ENCODE results near the gene SOCS7.
A peak's percentile ranks its signal among the peaks of the same experiment; 100 is the strongest.

SOCS7 gene

DNA sequence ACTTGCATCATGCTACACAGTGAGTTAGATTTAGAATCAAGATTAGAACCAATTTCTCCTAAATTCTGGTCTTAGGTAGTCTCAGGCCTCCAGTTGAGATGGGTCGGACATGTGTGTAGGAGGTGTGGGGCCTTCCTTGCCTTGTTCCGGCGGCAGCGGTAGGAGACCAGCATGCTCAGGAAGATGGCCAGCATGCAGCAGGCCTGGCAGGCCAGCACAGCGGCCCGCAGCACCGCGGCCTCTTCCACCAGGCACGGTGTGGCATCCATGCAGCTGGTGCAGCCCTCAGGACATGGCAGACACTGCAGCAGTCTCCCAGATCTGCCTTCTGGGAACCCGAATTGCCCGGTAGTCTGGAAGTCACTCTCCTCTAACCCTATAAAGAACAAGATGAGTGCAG lies 14.8 kb upstream of the SOCS7 start:
- DNase-seq (ENCODE audit: low spot score), result no peak

DNA sequence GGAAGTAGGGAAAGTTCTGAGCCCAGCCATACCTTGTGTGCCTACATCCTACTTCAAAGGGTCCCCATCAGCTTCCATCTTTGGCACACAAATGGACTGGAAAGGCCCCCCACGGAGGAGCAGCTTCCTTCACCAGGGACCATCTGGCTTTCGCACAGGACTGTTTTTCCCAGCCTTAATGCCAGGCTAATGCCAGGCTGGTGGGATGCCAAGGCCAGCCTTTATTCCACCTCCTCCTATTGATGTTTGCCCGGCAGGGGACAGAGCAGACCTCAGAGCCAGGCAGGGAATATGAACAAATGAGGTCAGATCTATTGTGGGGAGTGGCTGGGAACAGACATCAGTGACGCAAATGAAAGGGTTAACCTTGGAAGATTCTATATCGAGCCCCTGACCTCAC lies 13.6 kb upstream of the SOCS7 start:
- no peak for DNase-seq (ENCODE audit: low spot score)

DNA sequence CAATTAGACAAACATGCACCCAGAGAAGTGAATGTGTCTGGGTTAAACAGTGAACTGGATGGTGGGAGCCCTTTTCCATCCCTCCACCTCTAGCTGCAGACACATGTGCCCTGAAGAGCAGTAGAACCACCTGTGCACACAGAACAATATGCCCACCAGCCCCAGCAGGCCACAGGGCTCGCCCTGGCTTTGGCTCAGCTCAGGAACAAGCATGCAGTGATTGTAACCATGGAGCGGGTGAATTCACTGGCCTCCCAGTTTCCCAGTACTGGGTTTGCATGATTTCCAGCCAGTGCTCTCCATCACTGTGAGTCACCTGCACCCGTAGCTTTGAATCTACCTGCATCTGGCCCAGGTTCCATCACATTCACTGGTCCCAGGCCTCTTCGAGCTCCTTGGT lies 13.1 kb upstream of the SOCS7 start:
- DNase-seq (ENCODE audit: low spot score), result no peak

DNA sequence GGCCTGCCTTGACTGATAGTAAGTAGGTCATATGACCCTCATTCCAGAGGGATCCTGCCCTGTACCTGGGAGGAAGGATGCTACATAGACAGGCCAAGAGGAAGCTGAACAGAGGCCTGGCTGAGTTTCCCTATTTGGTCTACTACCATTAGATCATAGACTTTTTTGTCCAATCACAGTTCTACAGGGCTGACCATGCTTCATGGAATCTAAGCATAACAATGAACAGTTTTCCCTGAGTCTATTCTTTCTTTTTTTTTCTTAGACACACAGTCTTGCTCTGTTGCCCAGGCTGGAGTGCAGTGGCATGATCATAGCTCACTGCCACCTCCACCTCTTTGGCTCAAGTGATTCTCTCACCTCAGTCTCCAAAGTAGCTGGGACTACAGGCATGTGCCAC lies 11.8 kb upstream of the SOCS7 start:
- no peak for DNase-seq (ENCODE audit: low spot score)

DNA sequence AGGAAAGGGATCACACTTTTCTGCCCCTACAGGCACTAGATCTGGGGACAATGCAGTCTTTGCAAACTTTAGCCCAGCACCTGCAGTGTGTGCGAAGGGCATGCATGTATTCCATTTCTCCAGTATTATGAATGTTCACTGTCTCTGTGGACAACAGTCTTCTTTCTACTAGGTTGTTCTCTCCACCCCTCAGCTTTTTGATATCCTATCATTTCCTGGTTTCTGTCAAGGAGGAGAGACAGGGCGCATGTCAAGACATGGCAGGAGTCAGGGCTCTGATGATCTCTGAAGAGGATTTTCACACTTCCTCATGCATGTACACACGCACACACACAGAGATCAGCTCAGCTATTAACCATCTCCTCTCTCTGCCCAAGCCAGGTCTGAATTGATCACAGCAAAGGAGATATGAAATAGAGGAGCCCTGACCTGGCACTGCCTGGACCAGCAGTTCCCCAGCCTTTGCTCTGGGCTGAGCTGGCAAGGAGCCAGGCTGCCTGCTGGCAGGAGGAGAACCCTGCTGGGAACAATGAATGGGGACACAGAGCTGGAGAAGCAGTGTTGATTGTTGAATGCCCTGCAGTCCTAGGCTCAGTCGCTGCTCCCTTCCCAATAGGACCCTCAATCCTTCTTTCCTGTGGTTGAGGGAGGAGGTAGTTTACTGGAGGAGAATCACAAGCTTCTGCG lies 10.5 kb upstream of the SOCS7 start:
- no peak for DNase-seq (ENCODE audit: low spot score)

DNA sequence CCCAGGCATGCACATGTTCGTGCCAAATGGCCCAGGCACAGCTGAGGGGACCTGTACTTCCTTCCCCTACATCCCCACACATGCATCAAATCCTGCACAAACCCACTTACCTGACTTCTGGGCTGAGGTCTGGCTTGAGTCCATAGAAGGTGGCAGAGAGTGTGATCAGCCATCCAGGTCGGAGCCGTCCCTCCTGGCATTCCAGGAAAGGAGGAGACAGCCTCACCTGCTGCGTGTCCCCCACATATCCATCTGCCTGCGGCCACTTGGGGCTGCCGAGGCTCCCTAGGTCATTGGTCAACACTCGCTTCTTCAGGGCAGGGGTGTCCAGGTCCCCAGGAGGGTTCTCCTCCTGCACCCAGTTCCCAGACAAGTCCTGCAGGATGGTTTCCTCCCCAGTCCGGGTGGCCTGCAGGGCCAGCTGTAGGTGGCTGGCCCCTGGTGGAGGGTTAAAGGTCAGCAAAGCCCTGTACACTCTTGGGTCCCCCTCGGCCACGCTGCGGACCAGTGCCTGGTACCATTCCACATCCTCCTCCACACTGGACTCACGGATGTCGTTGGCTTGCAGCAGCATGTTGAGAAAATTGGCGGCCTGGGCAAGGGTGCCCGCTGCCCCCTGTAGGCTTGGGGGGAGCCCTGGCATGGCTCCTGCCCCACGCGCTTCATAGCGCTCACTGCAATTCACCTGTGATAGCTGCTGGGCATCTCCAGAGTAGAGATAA lies 8.6 kb upstream of the SOCS7 start:
- DNase-seq (ENCODE audit: low spot score), result no peak

DNA sequence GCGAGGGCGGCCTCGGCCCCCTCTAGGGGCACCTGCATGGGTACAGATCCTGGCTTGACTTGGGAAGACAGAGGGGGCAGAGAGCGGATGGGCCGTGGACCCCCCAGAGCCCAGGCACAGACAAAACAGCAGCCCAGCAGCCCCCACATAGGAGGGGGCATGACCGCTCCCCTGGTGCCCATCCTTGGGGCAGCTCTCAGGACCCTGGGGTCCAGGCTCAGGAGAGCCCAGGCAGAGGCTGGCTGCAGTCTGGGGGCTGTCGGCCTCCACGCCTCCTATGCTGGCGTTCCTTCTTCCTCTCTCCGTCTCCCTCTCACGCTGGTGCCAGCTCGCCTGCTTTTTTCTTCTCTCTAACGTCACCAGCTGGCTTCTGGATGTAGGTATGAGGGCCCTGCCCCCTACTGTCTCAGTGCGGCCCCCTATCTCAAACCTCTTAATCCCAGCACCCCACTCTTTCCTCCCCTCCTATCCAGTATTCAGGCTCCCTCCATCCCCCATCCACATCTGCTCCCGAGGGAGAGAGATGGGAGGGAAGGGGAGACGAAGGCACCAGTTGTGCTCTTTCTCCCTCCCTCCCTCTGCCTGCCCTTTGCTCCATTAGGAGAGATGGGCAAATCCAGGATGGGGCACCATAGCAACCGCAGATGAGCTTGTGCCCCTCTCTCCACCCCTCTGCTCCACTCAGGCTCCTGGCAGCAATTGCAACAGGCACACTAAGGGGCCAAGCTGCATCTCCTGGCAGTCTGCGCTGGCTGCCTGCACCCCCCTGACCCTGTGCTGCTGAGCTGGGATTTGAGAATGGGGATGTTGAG lies 7.8 kb upstream of the SOCS7 start, which contains the start of gene GPR179:
GPR179 (minus strand) TSS at position 349 of the 812 bp plus-strand sequence; CDS start at position 182, 167 bp downstream.
- no peak for DNase-seq (ENCODE audit: low spot score)

DNA sequence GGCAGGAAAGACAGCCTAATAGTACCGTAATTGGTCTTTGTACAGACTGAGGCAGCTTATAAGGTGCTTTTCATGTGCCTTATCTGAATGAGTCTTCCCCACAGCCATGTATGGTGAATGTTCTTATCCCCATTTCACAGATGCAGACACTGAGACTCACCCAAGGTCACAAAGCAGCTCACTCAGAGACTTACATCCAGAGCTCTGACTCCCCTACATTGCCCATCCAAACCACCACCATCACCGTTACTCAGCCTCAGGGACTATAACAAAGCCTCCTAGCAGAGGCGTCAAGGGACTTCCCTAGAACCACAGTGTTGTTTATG lies 7.3 kb upstream of the SOCS7 start:
- no peak for DNase-seq (ENCODE audit: low spot score)

DNA sequence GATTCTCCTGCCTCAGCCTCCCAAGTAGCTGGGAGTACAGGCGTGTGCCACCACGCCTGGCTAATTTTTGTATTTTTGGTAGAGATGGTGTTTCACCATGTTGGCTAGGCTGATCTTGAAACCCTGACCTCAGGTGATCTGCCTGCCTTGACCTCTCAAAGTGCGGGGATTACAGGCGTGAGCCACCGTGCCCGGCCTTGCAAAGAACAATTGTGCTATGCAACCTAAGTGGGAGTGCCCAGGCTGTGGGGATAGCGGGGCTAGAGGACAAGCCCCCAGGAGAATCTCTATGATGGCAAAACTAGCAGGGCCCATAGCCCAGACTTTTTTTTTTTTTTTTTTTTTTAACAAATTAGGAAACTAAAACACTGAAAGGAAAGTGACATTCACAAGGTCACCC lies 5.9 kb upstream of the SOCS7 start:
- no peak for DNase-seq (ENCODE audit: low spot score)

DNA sequence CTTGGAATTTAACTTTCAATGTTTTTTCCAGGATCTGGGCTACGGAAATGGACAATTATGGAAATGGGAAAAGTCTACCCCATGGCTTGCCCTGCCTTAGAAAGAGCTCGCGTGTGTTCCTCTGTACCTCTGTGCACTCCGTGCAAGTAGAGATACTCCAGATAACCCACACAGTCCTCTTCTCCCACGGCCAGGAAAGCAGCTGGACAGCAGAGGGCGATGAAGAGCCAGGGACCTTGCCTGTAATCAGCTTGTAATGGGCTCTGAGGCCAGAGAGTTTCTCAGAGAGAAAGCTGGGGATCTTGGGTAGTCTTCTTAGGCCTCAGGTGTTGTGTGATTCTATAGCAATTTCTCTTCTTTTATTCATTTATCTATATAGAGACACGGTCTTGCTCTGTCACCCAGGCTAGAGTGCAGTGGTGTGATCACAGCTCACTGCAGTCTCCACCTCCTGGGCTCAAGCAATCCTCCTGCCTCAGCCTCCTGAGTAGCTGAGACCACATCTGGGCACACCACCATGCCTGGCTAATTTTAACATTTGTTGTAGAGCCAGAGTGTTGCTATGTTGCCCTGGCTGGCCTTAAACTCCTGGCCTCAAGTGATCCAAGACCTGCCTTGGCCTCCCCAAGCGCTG lies 2.4 kb upstream of the SOCS7 start:
- DNase-seq (ENCODE audit: low spot score), result peak; percentile 69

DNA sequence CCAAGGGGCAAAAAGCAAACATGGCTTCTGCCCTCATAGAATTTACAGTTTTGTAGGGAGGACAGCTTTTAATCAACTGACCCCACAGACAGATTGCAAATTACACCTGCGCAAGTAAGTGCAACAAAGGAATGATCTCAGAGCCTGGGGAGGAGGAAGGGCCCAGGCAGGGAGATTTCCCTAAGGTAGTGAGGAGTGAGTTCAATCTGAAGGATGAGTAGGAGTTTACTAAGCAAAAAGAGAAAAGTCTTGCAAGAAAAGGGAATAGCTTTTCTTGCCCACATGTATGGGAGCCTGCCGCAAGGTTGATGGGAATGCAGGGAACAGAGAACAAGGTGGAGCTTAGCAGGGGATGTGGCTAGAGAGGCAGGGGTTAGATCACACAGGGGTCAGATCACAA lies 1.6 kb upstream of the SOCS7 start:
- no peak for DNase-seq (ENCODE audit: low spot score)

DNA sequence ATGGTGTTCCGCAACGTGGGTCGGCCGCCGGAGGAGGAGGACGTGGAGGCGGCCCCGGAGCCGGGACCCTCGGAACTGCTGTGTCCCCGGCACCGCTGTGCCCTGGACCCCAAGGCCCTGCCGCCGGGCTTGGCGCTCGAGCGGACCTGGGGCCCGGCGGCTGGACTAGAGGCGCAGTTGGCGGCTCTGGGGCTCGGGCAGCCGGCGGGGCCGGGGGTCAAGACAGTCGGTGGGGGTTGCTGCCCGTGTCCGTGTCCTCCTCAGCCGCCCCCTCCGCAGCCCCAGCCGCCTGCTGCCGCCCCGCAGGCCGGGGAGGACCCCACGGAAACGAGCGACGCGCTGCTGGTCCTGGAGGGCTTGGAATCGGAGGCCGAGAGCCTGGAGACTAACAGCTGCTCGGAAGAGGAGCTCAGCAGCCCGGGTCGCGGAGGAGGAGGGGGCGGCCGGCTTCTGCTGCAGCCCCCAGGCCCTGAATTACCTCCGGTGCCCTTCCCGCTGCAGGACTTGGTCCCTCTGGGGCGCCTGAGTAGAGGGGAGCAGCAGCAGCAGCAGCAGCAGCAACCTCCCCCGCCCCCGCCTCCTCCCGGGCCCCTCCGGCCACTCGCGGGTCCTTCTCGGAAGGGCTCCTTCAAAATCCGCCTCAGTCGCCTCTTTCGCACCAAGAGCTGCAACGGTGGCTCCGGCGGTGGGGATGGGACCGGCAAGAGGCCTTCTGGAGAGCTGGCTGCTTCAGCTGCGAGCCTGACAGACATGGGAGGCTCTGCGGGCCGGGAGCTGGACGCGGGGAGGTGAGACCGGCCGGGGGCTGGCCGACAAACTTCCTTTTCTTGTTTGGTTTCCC lies 821 bp downstream of the SOCS7 start:
- no peak for DNase-seq (ENCODE audit: low spot score)

DNA sequence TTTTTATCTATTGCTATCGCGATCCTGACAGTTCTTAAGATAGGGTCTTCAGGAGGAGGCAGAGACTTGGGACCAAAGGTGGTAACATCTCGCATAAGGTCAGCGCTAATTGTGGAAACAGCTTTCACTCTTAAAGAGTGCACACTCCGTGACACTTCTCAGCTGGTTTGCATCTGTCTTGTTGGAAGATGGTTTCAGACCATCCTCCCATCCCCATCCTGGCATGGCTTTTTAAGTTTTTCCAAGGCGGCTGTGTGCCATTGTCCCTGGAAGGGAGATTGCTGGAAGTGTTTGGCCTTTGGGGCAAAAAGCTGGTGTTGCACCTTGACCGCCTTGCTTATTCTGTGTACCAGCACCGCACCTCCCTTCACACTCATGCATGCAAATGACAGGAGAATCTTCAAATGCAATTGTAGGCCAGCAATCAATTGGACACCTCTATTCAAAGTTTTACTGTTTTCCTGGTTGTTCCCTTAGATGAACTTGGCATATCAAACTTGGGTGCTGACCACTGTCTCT lies 1.5 kb downstream of the SOCS7 start:
- DNase-seq (ENCODE audit: low spot score), result no peak

DNA sequence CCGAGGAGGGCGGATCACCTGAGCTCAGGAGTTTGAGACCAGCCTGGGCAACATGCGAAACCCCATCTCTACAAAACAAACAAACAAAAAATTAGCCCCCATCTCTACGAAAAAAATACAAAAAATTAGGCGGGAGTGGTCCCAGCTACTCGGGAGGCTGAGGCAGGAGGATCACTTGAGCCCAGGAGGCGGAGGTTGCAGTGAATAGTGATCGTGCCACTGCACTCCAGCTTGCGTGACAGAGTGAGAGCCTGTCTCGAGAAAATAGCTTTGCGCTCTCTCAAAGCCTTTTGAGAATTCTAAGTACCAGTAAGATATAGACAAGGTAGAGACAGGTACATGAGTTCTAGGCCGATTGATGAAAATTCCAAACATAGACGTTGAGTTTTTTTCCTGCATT lies 2.0 kb downstream of the SOCS7 start:
- DNase-seq (ENCODE audit: low spot score), result no peak

DNA sequence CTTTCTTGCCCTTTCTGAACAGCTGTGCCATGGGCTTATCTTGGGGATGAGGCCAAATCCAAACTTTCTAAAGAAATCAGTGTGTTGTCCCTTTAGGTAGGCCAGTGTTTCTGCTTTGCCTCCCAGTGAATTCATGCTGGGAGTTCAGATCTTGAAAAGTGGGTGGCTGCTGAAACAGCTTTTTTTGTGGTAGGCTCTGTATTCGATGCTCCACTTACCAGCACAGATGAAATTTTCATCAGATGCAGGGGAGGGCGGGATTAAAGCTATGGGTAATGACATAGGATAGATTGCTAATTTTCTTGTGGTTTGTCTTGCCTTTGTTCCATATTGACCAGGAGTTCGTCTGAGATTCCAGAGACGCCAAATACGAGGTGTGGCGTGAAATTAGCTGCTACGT lies 2.8 kb downstream of the SOCS7 start:
- no peak for DNase-seq (ENCODE audit: low spot score)

DNA sequence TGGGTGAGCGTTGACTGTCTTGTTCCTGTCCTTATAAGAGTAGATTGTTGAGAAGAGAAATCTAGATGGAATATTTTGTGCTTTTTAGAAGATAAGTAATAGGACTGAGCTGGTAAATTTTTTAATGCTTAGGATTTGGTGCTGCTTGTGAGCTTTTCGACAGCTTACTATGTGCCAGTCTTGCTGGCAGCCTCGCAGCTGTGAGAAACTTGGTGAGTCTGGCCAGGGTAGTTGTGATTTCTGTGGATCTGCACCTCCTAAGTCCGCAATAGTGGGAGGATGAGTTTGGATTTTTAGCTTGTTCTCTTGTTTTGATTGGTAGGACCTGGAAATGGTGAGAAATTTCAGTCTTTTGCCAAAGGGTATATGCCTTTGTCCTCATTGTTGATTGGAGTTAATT lies 3.6 kb downstream of the SOCS7 start:
- DNase-seq (ENCODE audit: low spot score), result no peak

DNA sequence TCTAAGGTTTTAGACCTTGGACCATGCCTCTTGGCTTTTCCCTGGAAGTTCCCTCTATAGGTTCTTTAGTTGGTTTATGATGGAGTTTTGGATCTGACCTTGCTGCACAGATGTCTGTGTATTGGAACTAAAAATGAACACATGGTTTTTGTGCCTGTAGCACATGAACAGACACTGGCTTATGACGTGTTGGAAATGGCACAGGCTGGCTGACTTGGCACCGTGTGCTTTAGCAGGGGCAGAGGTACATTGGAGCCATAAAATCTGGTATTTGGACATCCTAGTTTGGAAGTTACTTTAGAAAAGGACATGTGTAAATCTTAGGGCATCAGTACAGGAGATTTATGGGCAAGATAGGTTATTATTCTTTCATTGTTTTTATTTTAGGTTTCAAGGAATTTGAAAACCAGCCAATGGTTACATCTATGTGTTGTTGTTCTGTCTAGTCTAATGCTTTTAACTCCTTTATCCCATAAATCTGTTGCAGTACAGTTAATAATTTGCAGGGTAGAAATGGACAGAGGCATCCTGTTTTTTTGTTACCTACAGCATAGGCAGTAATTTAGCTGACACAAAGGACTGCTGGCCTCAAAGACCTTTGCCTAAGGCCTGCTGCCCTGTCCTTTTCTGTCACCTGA lies 6.0 kb downstream of the SOCS7 start:
- DNase-seq (ENCODE audit: low spot score), result no peak

DNA sequence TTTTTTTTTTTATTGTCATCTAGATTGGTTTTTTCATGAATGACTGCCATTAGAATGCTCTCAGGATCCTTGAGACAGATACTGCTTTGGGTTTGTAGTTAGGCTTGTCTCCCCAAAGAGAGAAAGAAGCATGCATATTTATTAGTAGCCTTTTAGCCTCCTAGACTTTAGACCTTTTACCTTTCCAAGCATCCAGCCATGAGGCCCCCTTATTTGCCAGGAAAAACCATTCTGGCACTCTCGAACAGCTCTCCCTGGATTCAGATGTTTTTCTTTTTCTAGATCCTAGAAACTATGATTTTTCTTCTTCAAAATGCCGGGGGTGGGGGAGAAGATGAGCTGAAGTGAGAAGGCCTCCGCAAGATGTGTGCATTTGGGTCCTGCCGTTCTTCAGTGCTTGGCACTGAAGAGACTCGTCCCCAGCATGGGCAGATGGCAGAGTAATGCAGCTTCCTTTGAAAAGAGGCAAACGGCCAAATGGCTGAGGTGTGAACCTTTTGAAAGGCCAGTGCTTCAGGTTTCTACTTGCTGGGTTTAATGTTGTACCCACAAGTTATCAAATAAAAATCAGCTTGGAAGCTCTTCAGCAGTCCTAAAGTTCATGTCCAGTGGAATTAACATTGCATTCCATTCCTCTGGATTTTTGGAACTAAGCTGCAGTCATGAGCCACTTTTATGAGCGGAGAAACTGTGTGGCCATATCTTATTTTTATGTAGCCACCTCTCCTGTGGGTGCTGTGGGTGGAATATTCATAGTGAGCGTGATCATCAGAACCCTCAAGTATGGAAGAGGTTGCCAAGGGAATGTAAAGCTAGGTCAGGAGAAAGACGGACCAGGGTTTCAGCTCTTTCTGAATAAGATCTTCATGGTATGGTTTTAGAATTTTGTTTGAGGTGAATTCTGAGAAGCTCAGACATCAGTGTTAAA lies 7.2 kb downstream of the SOCS7 start:
- DNase-seq (ENCODE audit: low spot score), result no peak

DNA sequence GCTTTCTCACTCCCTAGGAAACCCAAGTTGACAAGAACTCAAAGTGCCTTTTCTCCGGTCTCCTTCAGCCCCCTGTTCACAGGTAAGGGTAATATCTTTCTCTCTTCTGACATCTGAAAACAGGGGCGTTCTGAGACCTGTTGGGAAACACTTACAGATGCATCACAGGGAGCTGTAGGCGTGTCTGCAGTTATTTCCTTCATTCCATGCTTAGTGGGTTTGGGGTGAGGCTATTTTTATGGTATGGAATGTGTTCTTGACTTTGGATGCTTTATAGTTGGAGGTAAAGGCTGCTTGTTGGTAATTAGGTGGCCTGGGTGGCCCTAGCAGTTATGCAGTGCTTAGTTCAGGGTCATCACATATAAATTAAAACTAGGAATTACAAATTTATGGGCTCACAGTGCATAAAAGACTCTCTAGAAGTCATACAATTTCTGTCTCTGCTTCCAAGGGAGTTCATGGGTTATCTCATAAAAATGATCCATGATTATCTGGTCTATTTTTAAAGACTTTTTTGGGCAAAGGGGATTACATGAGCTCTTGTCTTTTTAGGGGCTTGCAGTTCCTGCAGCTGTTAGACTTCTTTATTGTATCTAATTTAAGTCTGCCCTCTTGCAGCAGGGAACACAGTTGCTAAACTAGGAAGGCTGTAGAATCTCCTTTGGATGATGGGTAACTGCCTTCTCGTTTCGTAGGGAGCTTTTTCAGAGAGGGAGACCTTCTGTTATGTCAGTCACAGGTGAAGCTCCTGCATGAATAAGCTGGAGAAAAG lies 10.2 kb downstream of the SOCS7 start:
- no peak for DNase-seq (ENCODE audit: low spot score)
